Effector CD8-positive, alpha-beta T cell (primary cell): ENCODE data around the gene RPL38.

ENCODE experiments used
- DNase-seq: peaks from one replicate; lab custom pipeline; 2025; lab: John Stamatoyannopoulos, UW

RPL38 gene

DNA sequence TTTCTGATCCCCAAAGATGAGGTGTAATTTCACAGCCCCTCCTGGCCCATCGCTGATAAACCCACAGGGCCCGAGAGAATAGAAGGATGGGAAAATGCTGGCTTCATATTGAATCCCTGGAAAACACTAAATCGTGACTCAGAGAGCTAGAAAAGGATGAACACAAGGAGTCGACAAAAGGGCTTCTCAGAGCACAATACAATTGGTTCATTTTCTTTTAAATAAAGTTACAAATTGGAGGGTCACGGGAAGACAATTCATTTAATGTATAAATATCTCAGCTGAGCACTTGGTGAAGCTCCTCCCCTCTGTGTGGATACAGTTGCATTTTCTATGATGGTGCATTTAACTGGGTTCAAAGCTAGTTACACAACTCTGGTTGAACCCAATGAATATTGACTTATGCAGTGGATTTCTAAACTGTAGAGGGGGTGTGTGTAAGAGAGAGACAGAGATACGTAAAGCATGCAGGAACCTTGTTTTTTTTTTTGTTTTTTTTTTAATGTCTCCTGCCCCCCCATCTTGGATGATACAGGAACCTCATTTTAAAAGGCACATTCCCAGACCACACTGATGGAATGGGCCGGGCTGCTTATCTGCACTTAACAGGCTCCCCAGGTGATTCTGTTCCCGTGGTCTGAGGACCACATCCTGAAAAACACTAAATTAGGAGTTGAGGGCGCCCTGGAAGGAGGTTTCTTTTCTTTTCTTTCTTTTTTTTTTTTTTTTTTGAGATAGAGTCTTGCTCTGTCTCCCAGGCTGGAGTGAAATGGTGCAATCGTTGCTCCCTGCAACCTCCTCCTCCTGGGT is 24.0 kb downstream of the RPL38 start:
- no peak for DNase-seq

DNA sequence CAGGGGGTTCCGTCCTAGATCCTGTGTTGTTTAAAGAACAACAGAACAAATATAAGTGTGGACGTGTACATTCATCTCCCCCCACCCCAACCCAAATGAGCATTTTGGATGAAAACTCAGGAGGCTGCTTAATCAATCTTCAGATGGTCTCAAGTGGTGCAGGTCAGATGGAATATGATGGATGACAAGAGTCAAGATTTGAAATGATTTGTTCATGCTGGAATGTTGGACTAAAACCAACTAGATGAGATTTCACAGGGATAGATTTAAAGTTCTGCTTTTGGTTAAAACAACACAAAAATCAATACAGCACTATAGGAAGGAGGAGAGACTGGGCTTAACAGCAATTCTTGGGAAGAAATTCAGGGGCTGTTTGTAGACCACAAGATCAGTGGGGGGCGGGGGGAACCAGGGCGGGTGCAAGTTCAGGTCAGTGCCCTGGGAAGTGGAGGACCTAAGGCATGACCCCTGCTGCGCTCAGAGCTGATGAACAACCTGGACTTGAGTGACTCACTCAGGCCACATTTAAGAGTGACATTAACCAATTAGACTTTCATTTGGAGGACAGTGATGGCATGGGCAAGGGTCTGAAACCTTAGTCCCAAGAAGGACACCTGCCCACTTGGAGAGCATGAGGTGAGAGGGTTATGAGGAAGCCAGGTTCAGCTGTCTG is 25.0 kb downstream of the RPL38 start:
- no peak for DNase-seq

DNA sequence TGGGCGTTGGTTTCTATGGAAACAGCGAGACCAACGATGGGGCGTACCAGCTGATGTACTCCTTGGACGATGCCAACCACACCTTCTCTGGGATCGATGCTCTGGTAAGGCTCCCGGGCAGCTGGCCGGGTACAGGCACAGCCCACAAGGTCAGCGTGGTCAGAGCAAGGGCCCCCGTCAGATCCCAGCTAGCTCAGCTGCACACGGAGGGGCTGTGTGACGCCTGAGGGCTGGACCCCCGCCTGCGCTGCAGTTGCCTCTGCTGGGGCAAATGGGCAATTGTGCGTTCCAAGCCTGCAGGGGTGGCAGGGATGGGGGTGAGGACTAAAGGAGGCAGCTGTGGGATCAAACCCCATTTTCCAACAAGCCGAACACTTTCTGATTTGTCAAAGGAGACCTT is 27.4 kb downstream of the RPL38 start:
- DNase-seq, result no peak

DNA sequence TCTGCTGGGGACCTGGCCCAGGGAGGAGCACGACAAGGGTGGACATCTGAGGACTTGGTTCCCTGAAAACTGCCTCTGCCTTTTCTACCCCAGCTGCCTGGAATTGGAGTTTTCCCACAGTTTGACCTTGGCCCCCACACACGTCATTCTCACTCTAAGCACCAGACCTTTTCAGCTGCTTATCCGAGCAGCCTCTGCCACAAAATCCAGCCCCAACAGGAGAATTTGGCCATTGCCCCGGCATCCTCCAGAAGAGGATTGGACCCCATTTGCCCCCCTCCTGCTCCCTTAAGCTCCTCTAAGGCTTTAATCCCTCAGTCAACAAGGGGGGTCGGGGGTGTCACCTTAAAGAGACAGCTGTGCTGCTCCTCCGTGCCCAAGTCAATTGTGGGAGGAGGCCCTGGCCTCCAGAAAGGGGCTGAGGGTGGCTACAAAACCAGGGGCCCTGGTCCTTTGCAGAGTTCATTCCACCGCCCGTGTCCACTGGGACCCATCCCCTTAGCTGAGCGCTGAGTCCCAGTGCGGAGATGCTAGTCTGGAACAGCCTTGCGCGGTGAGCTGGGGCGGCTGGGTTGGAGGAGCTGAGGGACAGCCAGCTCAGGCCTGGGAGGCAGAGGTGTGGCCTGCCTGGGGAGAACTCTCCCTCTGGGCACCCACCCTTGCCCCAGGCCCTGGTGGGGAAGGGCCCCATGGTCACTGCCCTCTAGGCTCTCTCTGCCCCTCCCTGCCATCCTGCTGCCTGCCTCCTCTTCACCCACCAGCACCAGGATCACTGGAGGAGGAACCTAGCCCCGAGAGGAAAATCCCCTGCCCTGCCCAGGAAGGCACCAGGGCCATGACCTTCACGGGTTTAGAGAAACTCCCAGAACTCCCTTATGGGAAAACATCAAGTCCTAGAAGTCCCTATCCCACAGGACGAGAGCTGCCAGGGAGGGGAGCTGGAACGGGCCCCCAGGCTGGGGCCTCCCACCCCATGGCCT is 28.7 kb downstream of the RPL38 start:
- DNase-seq, result no peak

DNA sequence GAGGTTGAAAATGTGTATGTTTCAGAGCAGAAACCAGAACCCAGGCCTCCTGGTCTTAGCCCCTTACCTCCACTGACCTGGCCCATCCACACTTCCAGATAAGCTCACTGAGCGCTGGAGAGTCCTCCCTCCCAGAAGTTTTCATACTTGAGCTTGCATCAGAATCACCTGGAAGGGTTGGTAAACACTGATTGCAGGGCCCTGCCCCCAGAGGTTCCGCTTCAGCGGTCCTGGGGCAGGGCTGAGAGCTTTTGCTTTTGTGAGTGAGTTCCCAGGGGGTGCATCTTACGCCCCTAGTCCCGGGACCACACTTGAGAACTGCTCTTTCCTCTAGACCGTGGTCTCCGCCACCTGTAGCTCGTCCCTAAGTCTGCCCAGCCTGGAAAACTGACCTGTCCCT is 30.5 kb downstream of the RPL38 start:
- DNase-seq, result no peak

DNA sequence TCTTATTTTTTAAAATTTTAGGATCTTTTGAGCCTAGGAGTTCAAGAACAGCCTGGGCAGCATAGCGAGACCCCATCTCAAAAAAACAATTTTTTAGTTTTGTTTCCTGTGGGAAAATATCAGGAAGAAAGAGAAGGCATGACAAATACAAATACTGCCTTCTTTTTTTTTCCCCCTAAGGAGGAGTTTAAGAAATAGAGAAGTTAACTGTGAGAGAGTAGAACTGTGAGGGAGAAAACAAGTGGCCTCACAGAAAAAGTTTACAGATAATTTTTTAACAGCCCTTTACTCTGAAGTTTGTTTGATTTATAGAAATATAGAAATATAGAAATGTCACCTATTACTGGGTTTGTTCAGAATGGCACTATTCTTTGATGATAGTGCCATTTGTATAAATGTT is 31.0 kb downstream of the RPL38 start:
- DNase-seq, result no peak

DNA sequence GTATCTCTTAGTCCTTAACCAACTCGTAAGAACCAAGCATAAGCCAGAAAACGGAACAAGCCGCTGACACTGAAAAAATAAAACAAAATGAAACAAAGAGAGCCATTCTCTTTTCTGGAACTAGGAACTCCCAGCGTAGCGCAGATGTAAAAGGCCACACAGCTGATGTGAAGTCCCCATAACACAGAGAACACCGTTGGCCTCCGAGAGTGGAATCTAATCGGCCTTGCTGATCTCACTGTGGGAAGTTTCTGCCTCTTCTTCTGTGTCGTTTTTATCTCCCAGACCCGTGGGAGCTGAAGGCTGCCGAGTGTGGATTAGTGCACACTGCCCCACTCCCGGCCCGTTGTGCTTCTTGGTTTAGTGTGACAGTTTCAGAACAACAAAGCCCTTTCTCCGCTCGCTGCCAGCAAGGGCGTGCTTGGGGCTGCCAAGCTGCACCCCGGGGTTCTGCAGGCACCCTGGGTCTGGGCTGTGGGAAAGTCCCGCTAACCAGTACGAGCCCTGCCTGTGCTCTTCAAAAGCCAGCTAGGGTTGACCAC is 31.6 kb downstream of the RPL38 start:
- DNase-seq, result no peak

DNA sequence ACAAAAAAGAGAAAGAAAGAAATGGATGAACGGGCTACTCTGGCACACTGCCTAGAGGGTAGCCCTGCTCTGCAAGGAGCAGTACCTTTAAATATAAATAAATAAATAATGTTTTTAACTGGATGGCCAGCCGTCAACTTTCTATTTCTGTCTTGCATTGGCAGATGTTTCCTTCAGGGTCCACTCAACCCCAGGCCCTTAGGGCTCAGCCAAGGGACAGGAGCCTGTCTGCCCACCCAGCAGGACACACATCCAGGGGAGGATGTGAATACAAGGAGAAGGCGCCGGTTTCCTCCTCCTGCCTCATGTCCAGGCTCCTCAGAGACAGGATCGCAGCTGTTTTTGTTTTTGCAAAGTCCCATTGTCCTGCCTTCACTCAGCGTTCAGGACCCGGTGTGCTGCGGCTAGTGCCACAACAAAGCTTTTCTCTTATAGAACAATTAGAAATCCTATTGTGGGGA is 32.5 kb downstream of the RPL38 start:
- DNase-seq, result no peak

DNA sequence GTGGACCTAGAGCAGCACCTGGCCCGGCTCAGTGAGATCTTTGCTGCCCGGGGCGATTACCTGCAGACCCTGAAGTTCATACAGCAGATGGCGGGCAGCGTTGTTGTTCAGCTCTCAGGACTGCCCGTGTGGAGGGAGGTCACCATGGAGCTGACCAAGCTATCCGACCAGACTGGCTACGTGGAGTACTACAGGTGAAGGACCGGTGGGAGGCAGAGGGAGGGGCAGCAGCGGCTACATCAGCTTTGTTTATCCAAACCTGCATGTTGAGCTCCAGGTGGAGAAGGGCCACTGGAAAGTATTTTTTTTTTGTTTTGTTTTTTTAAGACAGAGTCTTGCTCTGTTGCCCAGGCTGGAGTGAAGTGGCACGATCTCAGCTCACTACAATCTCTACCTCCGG is 33.8 kb downstream of the RPL38 start:
- no peak for DNase-seq

DNA sequence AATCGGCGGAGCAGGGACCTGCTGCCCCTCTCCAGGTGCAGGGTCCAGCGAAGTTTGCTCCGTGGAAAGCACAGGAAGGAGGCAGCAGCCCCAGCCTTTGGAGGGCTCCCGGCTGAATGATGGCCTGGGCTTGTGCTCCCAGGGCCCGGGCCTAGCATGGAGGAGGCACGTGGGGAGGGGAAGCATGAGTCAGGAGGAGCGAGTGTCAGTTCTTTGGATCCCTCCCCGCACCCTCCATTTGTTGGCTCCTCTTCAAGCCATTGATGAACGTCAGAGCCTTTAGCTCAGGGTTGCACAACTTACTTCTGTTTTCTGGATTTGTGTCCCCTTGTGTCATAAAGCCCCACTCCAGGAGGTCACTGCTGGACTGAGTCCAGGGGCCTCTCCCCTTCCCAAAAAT is 35.7 kb downstream of the RPL38 start:
- DNase-seq, result no peak

DNA sequence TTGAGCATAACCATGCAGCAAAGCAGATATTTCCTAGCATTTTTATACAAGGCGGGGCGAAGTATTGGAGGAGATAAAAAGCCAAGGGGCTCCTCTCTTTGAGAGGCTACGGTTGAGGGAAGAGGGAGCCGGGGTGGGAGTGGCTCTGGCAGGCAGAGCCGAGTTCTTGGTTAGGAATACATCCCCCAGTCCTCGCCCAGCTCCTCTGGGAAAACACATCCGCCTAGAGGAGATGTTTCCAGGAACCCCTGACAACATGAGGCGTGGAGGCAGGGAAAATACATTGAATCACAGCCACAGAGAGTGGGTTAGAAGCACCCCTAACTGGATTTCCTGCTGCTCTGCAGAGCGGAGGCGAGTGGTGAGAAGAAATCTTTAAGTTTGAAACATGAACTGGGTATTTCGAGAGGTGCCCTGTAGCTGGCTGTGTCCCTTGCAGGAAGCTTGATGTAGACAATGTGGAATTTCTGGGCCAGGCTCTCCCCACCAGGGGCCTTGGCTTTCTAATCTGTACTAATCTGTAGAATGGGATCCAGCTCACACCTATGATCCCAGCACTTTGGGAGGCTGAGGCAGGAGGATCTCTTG is 37.2 kb downstream of the RPL38 start:
- DNase-seq, result no peak

DNA sequence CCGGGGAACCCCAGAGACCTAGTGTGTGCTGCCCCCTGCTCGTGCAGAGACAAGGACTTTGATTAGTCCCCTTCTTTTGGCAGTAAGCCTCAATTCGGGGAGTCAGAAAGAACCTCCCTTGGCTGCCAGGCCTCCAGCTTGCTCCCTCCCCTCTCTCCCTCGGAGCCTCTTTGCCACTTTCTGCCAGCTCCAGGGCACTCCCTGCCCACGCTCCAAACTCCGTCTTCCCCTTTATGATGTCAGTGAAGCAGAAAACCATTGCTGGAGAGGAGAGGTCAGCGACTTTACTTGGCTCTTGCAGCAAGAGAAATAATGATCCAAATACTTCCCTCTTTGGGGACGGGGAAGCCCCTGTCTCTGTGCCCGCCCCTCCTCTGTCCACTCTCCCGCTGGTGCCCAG is 38.0 kb downstream of the RPL38 start:
- DNase-seq, result no peak

DNA sequence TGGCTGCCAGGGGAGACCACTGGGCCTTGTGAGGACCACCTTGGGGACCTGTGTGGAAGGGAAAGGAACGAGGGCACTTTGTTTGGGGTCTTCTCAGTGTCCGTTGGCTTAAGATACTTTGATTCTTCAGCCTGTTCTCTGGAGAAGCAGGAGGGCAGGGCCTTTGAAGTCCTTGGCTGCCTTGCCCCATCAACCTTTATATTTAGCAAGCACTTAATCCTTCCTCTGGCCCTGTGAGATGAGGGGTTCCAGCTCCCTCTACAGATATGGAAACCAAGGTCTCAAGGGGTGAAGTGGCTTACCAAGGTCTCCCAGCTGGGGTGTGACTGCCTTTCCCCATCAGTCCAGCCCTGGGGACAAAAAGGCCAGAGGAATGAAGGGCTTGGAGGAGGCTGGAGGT is 38.4 kb downstream of the RPL38 start:
- DNase-seq, result no peak

DNA sequence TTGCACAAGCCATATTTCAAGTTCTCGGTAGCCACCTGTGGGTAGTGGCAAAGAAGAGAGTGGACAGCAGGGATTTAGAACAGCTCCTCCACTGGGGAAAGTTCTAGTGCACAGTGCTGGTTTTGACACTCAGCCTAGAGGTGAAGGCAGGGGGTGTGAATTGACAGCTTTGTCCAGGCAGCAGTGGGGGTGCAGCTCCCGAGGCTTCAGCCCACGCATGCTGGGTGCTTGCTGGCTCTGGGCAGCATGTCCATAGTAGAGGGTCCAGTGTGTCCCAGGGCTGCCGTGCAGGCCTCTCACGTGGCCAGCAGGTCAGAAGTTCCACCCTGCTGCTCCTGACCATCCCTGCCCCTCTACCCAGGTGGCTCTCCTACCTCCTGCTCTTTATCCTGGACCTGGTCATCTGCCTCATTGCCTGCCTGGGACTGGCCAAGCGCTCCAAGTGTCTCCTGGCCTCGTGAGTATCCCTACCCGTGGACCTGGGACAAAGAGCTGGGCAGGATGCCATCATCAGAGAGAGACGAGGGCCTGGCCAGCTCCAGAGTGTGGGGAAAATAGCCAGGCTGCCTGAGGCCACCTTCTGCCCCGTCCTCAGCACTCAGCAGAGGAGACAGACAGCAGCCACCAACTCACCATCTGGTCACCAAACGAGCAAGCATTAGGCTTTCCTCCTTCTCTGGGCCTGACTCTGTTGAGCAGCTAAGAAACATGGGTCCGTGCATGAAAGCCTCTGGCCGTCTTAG is 39.7 kb downstream of the RPL38 start:
- no peak for DNase-seq

DNA sequence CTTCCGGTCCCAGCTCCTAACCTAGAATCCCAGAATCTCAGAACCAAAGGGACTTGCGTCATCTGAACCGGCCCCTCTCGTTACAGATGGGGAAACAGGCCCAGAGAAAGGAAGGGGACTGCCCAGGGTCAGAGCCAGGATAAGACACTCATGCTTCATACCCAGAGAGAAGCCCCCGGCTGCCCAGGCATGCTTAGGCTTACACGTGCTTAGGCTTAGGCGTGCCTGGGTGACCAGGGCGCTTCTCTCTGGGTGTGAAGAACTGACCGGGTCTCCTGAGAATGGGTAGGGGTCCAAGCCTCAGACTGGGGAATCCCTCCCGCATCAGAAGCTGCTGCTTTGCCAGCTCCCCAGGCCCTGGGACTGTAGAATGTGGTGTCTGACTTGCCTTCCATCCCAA is 40.6 kb downstream of the RPL38 start:
- DNase-seq, result no peak

DNA sequence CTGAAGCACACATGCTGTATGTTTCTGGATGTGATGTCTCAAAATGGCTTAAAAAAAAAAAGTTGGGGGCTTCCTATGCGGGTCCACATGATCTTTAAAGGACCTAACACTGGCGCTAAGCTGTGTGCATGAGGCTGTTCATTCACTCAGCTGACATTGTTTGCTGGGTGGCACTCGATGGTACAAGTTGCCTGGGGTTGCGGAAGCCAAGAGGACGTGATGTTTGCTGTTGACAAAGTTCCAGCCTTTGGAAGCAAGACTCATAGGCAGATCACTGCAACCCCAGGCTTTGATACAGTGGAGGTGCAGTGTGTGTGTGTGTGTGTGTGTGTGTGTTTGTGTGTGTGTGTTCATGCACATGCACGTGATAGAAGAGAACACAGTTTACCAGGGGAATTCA is 41.1 kb downstream of the RPL38 start:
- no peak for DNase-seq

DNA sequence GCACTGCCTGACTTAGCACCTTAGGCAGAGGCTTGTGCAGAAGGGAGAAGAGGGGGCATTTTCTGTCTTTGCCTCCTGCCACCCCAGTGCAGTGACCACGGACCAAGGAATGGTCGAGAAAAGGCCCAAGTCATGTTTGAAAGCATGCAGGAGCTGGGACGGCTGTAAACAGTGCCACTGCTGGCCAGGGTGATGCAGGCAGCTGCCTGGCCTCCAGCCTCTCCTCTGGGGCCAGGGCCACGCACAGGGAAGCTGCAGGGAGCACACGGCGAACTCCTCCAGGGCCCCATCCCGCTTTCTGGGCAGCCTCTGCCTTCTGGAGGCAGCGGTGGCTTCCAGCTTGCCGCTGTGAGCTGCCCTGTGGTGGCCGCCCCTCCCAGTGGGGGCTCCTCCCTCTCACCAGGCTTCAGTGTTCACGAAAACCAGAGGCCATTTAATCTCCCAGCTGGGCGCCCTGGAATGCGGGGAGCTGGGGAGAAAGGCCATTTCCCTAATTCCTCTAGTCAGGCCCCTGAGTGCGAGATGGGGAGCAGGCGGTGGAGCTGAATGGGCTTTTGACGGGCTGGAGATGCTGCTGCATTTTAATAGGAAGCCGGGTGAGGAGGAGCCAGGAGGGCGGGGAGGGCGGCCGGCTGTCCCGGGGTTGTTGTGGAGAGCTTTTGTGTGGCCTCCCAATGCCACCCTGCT is 41.8 kb downstream of the RPL38 start:
- no peak for DNase-seq

DNA sequence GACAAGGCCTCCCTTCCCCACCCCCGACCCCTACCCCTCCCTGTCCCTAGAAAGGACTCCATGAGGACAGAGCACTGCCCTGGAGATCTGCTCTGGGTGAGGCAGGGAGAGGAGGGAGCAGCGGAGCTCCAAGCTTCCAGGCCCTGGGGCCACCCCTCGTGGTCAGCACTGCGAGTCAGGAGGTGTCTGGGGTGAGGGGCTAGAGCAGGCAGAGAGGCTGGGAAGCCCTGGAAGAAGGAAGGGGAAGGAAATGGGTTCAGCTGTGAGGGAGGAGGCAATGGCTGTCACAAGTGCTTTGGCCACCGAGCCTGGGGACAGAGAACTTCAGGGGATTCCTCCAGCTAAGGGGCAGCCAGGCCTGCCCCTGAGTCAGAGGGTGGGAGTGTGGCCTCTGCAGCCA is 42.4 kb downstream of the RPL38 start:
- no peak for DNase-seq

DNA sequence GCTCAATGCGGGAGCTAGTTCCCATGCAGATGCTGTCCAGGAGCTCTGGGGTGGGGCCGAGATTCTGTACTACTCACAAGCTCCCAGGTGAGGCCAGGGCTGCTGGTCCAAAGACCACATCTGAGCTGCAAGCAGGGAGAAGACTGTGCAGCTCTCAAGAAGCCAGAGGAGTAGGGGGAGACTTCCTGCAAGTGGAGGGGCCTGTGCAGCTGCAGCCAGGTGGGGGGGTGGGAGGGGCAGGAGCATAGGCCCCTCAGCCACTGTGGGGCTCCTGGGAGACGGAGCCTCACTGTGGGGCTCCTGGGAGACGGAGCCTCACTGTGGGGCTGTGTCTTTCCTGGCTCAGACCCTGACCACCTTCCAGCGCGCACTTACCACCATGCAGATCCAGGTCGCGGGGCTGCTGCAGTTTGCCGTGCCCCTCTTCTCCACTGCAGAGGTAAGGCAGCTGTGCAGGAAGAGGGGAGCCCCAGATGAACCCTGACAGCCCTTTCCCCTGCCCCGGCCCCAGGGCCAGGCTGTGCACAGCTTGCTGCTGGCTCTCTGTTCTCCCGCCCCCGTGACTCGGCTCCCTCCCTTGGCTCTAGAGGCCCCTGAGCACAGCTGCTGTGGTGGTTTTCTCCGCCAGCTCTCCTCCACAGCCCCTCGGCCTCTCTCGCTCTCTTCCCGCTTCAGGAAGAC is 46.3 kb downstream of the RPL38 start:
- no peak for DNase-seq
